Activated B cell treated with CpG ODN at 0.5 μM for 24 hours (primary cell): ENCODE measurements around the gene IMPG1. TPM values are rescaled to one million over a fixed set of nuclear protein-coding genes. Genes with fewer than 3 reads are reported as not detected.

ENCODE experiments used
- ATAC-seq: fragments of 200-7000 bp; cut with Tn5 transposase; one replicate; pipeline ENCODE4 v1.10.0; 2021; ENCODE audit warnings: low read depth, mild to moderate bottlenecking, moderate library complexity
- CTCF ChIA-PET: fragments of 350-600 bp; sonication (Branson Sonifier 250); formaldehyde crosslinking; loops from one replicate; lab custom pipeline; 2021; ENCODE audit warnings: antibody characterized with exemption; lab: Charles Lee
- POLR2A ChIA-PET: fragments of 350-600 bp; sonication (Branson Sonifier 250); formaldehyde crosslinking; loops from one replicate; lab custom pipeline; 2021; ENCODE audit warnings: antibody characterized with exemption; lab: Charles Lee
- DNase-seq: peaks from one replicate; pipeline ENCODE4 v3.0.0; 2022
- H3K27ac Mint-ChIP-seq: one replicate; pipeline ENCODE4 v1.8.0; 2020; ENCODE audit warnings: mixed read lengths
- H3K27me3 Mint-ChIP-seq: one replicate; pipeline ENCODE4 v1.8.0; 2021; ENCODE audit warnings: mixed read lengths
- H3K36me3 Mint-ChIP-seq: one replicate; pipeline ENCODE4 v1.8.0; 2021; ENCODE audit warnings: low read depth, mixed read lengths
- H3K4me1 Mint-ChIP-seq: one replicate; pipeline ENCODE4 v1.8.0; 2021; ENCODE audit warnings: mixed read lengths
- H3K4me3 Mint-ChIP-seq: one replicate; pipeline ENCODE4 v1.8.0; 2020; ENCODE audit warnings: mild to moderate bottlenecking, mixed read lengths
- H3K9me3 Mint-ChIP-seq: one replicate; pipeline ENCODE4 v1.8.0; 2020; ENCODE audit warnings: mixed read lengths
- CTCF ChIP-seq: fragments of 200-600 bp; IDR thresholded peaks from one replicate; pipeline ENCODE4 v1.8.0; 2022; ENCODE audit warnings: antibody characterized with exemption, mild to moderate bottlenecking
- intact Hi-C: fragments of 100-400 bp; cut with micrococcal nuclease; formaldehyde crosslinking; loops from one replicate; pipeline ENCODE4 v1.15.1; 2024
- total RNA-seq: library from RNA; stranded (reverse); gene quantifications from 2 replicates; pipeline ENCODE4 v1.2.3, GENCODE V29; 2022

IMPG1 gene
- total RNA-seq, 1 donor from 2014 or later = not detected

GRCh38 chr6:75941509-75941908 lies 131.0 kb downstream of the IMPG1 start:
- H3K27ac Mint-ChIP-seq = no peak overlapping the region
- intact Hi-C loops = no loop called here
- H3K27me3 Mint-ChIP-seq = peaks cover 1% of the 10 kb centered on the region
- DNase-seq (no peak), ATAC-seq (no peak)
- H3K4me3 Mint-ChIP-seq = no peak overlapping the region
- H3K9me3 Mint-ChIP-seq = no peaks in the 10 kb centered on the region
- ChIA-PET CTCF (interaction anchor here (0.9 kb wide), 1 partner anchor 49 kb away, joined by 4 read pairs; no protein-coding TSS in a partner anchor), POLR2A (no interaction called here)
- peaks cover 4% of the 10 kb centered on the region for H3K4me1 Mint-ChIP-seq
- no peaks in the 10 kb centered on the region for H3K36me3 Mint-ChIP-seq
- TF ChIP-seq CTCF = no peak

- DNase-seq = no peak
- ChIA-PET CTCF (interaction anchor here (0.9 kb wide), 1 partner anchor 48 kb away, joined by 4 read pairs; no protein-coding TSS in a partner anchor), POLR2A (no interaction called here)
- Mint-ChIP-seq H3K27ac (no peak overlapping the region), H3K4me1 (no peaks in the 10 kb centered on the region), H3K36me3 (no peaks in the 10 kb centered on the region), H3K27me3 (peaks cover 2% of the 10 kb centered on the region), H3K4me3 (no peak overlapping the region), H3K9me3 (no peaks in the 10 kb centered on the region)
- no peak for ATAC-seq
- intact Hi-C loops = no loop called here
- no peak for TF ChIP-seq CTCF
Observed at GRCh38 chr6:75940564-75940963, 131.9 kb downstream of the IMPG1 start.

GRCh38 chr6:75937846-75938245 lies 134.6 kb downstream of the IMPG1 start:
- CTCF ChIA-PET = no interaction called here
- no peak overlapping the region for H3K27ac Mint-ChIP-seq

GRCh38 chr6:75936682-75937081 lies 135.8 kb downstream of the IMPG1 start:
- Mint-ChIP-seq H3K27ac (no peak overlapping the region), H3K9me3 (no peaks in the 10 kb centered on the region), H3K27me3 (peaks cover 16% of the 10 kb centered on the region), H3K36me3 (no peaks in the 10 kb centered on the region), H3K4me1 (peaks cover 8% of the 10 kb centered on the region), H3K4me3 (no peak overlapping the region)
- ChIA-PET POLR2A (no interaction called here), CTCF (no interaction called here)
- intact Hi-C loops = no loop called here
- DNase-seq (no peak), ATAC-seq (no peak)
- no peak for TF ChIP-seq CTCF

More at GRCh38 chr6:75937846-75938245, 134.6 kb downstream of the IMPG1 start:
- Mint-ChIP-seq H3K9me3 (no peaks in the 10 kb centered on the region), H3K36me3 (no peaks in the 10 kb centered on the region), H3K4me3 (no peak overlapping the region), H3K27me3 (peaks cover 16% of the 10 kb centered on the region), H3K4me1 (peaks cover 8% of the 10 kb centered on the region)
- no peak for DNase-seq
- TF ChIP-seq CTCF = no peak
- intact Hi-C loops = no loop called here
- ATAC-seq = no peak
- POLR2A ChIA-PET = no interaction called here

GRCh38 chr6:75935473-75935793 lies 137.0 kb downstream of the IMPG1 start:
- H3K27me3 Mint-ChIP-seq = peaks cover 16% of the 10 kb centered on the region
- H3K9me3 Mint-ChIP-seq = no peaks in the 10 kb centered on the region
- no peak for TF ChIP-seq CTCF
- DNase-seq = no peak
- H3K27ac Mint-ChIP-seq = no peak overlapping the region
- intact Hi-C loops = loop anchor here (1.0 kb wide), 1 partner anchor 1522 kb away; no protein-coding TSS in a partner anchor
- peaks cover 8% of the 10 kb centered on the region for H3K4me1 Mint-ChIP-seq
- ATAC-seq = no peak
- ChIA-PET CTCF (interaction anchor here (0.8 to 1.3 kb wide), 2 partner anchors 10 to 42 kb away, joined by 3 read pairs; no protein-coding TSS in a partner anchor), POLR2A (no interaction called here)
- H3K4me3 Mint-ChIP-seq = no peak overlapping the region
- no peaks in the 10 kb centered on the region for H3K36me3 Mint-ChIP-seq
